ENCODE results near the gene VSX2.
A peak's percentile ranks its signal among the peaks of the same experiment; 100 is the strongest.

VSX2 gene

GRCh38 chr14:74302634-74303569, 63.7 kb downstream of the VSX2 start, which contains the start of gene ABCD4:
ABCD4 (minus strand) TSS chr14:74302934; CDS start chr14:74302912, 22 bp downstream.
- peak; percentile 93 for DNase-seq

GRCh38 chr14:74308695-74309094, 69.4 kb downstream of the VSX2 start:
- no peak for DNase-seq

- DNase-seq, result no peak
These were observed 70.1 kb downstream of the VSX2 start for GRCh38 chr14:74309125-74310022.

GRCh38 chr14:74312161-74312560, 72.9 kb downstream of the VSX2 start:
- no peak for DNase-seq

Data from NCI-H1092 (cell line).